C4-2B (cell line): ENCODE data around the gene PCLAF.

Source experiments
- CTCF ChIP-seq: fragments of 450-650 bp; conservative IDR thresholded peaks from 2 replicates; pipeline ENCODE4 v1.5.1; 2017; ENCODE audit warnings: mild to moderate bottlenecking
- ZFX ChIP-seq: fragments of 450-650 bp; IDR thresholded peaks from 2 replicates; pipeline ENCODE4 v1.6.1; 2017

DNA sequence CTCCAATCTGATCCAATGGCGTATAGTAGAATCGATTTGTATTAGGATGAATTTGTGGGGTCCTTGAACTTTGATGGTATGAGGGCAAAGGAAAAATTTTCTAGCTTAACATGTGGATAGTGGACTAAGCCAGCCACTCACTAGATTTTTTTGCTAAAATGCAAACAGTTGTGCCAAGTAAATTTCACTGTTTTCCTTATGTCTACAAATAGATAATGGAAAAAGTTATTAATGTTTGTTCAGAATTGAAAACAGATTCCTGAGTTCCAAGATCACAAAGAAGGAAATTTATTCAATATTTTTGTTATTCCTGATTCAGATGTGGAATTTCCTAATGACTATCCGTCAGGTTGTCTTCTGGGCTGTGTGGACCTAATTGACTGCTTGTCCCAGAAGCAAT lies 44.0 kb upstream of the PCLAF start:
- TF ChIP-seq CTCF (no peak), ZFX (no peak)
